Measurements from ENCODE around the gene ENTPD1. TPM values are rescaled to one million over a fixed set of nuclear protein-coding genes. Genes with fewer than 3 reads are reported as not detected.

Gene ENTPD1
- total RNA-seq, 1 experiment from 2014 or later = not detected

DNA sequence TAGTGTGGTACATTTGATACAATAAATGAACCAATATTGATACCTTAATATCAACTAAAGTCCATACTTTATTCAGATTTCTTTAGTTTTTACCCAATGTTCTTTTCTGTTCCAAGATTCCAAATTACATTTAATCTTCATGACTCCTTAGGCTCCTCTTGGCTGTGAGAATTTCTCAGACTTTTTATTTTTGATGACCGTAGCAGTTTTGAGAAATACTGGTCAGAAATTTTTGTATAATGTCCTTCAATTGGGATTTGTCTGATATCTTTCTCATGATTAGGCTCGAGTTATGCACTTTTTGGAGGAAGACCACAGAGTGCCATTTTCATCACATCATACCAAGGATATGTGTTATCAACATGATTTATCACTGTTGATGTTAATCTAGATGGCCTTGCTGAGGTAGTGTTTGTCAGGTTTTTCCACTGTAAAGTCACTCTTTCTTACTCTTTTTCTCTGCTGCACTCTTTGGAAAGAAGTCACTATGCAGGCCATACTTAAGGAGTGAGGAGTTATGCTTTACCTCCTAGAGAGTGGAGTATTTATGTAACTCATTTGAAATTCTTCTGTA, 12.9 kb upstream of the ENTPD1 start:
- intact Hi-C loops (cut with micrococcal nuclease; ENCODE audit: unreplicated experiment) = no loop called here
- Histone ChIP-seq H3K4me3 (no peak overlapping the region), H3K27ac (no peak overlapping the region), H4K20me1 (ENCODE audit: insufficient read depth) (no peaks in the 10 kb centered on the region), H3K27me3 (ENCODE audit: insufficient read depth, low read depth) (no peaks in the 10 kb centered on the region), H3K9me3 (ENCODE audit: insufficient read depth, low read depth) (no peaks in the 10 kb centered on the region), H2AFZ (no peak overlapping the region), H3K4me1 (replicated peaks; ENCODE audit: insufficient read depth) (no peaks in the 10 kb centered on the region), H3F3A (ENCODE audit: insufficient read depth, low read depth) (no peaks in the 10 kb centered on the region), H3K79me2 (ENCODE audit: low read depth) (no peaks in the 10 kb centered on the region), H3K36me3 (ENCODE audit: low read depth) (no peaks in the 10 kb centered on the region), H3K9me2 (ENCODE audit: insufficient read depth) (no peaks in the 10 kb centered on the region), H3K4me2 (no peak overlapping the region)
- no TSS peak for BruUV-seq (replicated peaks)
- ChIA-PET CTCF (no interaction called here), POLR2A (ENCODE audit: unreplicated experiment) (no interaction called here)
- DNase-seq = no peak
- no peak for TF ChIP-seq EZH2 (IDR thresholded peaks at IDR 0.05; ENCODE audit: low read depth)
- TF ChIP-seq, protein P1, sequence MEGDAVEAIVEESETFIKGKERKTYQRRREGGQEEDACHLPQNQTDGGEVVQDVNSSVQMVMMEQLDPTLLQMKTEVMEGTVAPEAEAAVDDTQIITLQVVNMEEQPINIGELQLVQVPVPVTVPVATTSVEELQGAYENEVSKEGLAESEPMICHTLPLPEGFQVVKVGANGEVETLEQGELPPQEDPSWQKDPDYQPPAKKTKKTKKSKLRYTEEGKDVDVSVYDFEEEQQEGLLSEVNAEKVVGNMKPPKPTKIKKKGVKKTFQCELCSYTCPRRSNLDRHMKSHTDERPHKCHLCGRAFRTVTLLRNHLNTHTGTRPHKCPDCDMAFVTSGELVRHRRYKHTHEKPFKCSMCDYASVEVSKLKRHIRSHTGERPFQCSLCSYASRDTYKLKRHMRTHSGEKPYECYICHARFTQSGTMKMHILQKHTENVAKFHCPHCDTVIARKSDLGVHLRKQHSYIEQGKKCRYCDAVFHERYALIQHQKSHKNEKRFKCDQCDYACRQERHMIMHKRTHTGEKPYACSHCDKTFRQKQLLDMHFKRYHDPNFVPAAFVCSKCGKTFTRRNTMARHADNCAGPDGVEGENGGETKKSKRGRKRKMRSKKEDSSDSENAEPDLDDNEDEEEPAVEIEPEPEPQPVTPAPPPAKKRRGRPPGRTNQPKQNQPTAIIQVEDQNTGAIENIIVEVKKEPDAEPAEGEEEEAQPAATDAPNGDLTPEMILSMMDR (conservative IDR thresholded peaks at IDR 0.05) = no peak

DNA sequence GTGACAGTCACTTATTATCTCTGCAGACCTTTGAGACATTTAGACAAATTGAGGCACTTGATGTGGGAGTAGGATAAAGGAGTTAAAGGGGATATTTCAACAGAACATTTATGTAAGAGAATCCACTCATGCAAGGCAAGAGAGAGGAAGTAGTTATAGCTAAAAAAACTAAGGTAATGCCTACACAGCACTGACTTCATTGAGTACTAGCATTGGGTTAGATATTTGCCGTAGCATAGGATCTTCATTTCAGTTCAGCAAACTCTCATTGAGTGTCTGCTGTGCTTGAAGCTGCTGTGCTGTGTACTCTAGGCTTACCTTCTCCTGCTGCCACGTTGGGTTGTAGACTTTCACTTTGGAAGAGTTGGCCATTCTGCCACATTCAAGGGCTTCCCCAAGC, 10.5 kb upstream of the ENTPD1 start:
- no peak overlapping the region for H3K4me3 ChIP-seq
- H4K20me1 ChIP-seq (ENCODE audit: insufficient read depth) = no peaks in the 10 kb centered on the region
- ChIA-PET CTCF (no interaction called here), POLR2A (ENCODE audit: unreplicated experiment) (no interaction called here)
- H3K27ac ChIP-seq = no peak overlapping the region
- no peaks in the 10 kb centered on the region for H3K79me2 ChIP-seq (ENCODE audit: low read depth)
- no TSS peak for BruUV-seq (replicated peaks)
- no peak for TF ChIP-seq EZH2 (IDR thresholded peaks at IDR 0.05; ENCODE audit: low read depth)
- TF ChIP-seq, protein P1 (conservative IDR thresholded peaks at IDR 0.05) = no peak
- DNase-seq = no peak
- no peaks in the 10 kb centered on the region for H3K4me1 ChIP-seq (replicated peaks; ENCODE audit: insufficient read depth)
- no peaks in the 10 kb centered on the region for H3K36me3 ChIP-seq (ENCODE audit: low read depth)
- H3K9me3 ChIP-seq (ENCODE audit: insufficient read depth, low read depth) = no peaks in the 10 kb centered on the region
- no peaks in the 10 kb centered on the region for H3F3A ChIP-seq (ENCODE audit: insufficient read depth, low read depth)
- no peaks in the 10 kb centered on the region for H3K27me3 ChIP-seq (ENCODE audit: insufficient read depth, low read depth)
- H3K9me2 ChIP-seq (ENCODE audit: insufficient read depth) = no peaks in the 10 kb centered on the region
- intact Hi-C loops (cut with micrococcal nuclease; ENCODE audit: unreplicated experiment) = no loop called here
- H3K4me2 ChIP-seq = no peak overlapping the region
- no peak overlapping the region for H2AFZ ChIP-seq

DNA sequence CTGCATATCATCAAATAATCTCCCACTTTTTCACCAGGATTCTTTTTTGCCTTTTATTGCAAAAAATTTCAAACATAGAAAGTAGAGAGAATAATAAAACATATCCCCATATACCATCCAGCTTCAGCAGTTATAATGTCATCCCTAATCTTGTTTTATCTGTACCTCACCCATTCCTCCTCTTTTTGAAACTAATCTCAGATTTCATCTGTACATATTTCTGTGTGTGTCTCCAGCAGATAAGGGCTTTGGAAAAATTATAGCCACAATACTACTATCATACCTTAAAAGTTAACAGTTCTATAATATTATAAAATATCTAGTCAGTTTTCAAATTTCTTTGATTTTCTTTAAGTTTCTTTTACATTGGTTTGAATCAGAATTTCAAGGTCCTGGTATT, 7.6 kb upstream of the ENTPD1 start:
- intact Hi-C loops (cut with micrococcal nuclease; ENCODE audit: unreplicated experiment) = no loop called here
- Histone ChIP-seq H3K9me3 (ENCODE audit: insufficient read depth, low read depth) (no peaks in the 10 kb centered on the region), H3K9me2 (ENCODE audit: insufficient read depth) (no peaks in the 10 kb centered on the region), H4K20me1 (ENCODE audit: insufficient read depth) (no peaks in the 10 kb centered on the region), H3K4me3 (no peak overlapping the region), H3F3A (ENCODE audit: insufficient read depth, low read depth) (no peaks in the 10 kb centered on the region), H3K79me2 (ENCODE audit: low read depth) (no peaks in the 10 kb centered on the region), H3K27ac (no peak overlapping the region), H3K27me3 (ENCODE audit: insufficient read depth, low read depth) (no peaks in the 10 kb centered on the region), H2AFZ (no peak overlapping the region), H3K4me1 (replicated peaks; ENCODE audit: insufficient read depth) (no peaks in the 10 kb centered on the region), H3K4me2 (no peak overlapping the region), H3K36me3 (ENCODE audit: low read depth) (no peaks in the 10 kb centered on the region)
- POLR2A ChIA-PET (ENCODE audit: unreplicated experiment) = no interaction called here
- TF ChIP-seq, protein P1 (conservative IDR thresholded peaks at IDR 0.05) = no peak
- TF ChIP-seq EZH2 (IDR thresholded peaks at IDR 0.05; ENCODE audit: low read depth) = no peak
- CTCF ChIA-PET = no interaction called here
- DNase-seq = no peak
- BruUV-seq (replicated peaks) = no TSS peak
